ENCODE measurements around the gene ADAMTS16.

The ADAMTS16 gene

GRCh38 chr5:5318426-5319190 is 178.5 kb downstream of the ADAMTS16 start:
- DNase-seq, result no peak

GRCh38 chr5:5320062-5320805 is 180.1 kb downstream of the ADAMTS16 start:
- no peak for DNase-seq

GRCh38 chr5:5321137-5321536 is 181.0 kb downstream of the ADAMTS16 start:
- DNase-seq, result no peak

- DNase-seq, result no peak
Measured at GRCh38 chr5:5323551-5323950, 183.4 kb downstream of the ADAMTS16 start.

GRCh38 chr5:5326115-5326758 is 186.1 kb downstream of the ADAMTS16 start:
- DNase-seq, result no peak

- DNase-seq, result no peak
Measured at GRCh38 chr5:5327126-5327525, 187.0 kb downstream of the ADAMTS16 start.

GRCh38 chr5:5330728-5331452 is 190.8 kb downstream of the ADAMTS16 start:
- no peak for DNase-seq

- no peak for DNase-seq
Measured at GRCh38 chr5:5331848-5332247, 191.7 kb downstream of the ADAMTS16 start.

- DNase-seq, result no peak
Measured at GRCh38 chr5:5332287-5332686, 192.2 kb downstream of the ADAMTS16 start.

GRCh38 chr5:5335107-5335506 is 195.0 kb downstream of the ADAMTS16 start:
- DNase-seq, result no peak

GRCh38 chr5:5335700-5336264 is 195.7 kb downstream of the ADAMTS16 start:
- no peak for DNase-seq

GRCh38 chr5:5339257-5339656 is 199.1 kb downstream of the ADAMTS16 start:
- DNase-seq, result no peak

GRCh38 chr5:5340206-5340729 is 200.1 kb downstream of the ADAMTS16 start:
- DNase-seq, result no peak

GRCh38 chr5:5341531-5342292 is 201.6 kb downstream of the ADAMTS16 start:
- no peak for DNase-seq

GRCh38 chr5:5342784-5343183 is 202.7 kb downstream of the ADAMTS16 start:
- DNase-seq, result no peak

- no peak for DNase-seq
Measured at GRCh38 chr5:5343568-5343967, 203.4 kb downstream of the ADAMTS16 start.

GRCh38 chr5:5344051-5344571 is 204.0 kb downstream of the ADAMTS16 start:
- DNase-seq, result no peak

GRCh38 chr5:5344606-5345005 is 204.5 kb downstream of the ADAMTS16 start:
- DNase-seq, result no peak

- DNase-seq, result no peak
Measured at GRCh38 chr5:5347442-5347841, 207.3 kb downstream of the ADAMTS16 start.

GRCh38 chr5:5348135-5348534 is 208.0 kb downstream of the ADAMTS16 start:
- DNase-seq, result no peak

GRCh38 chr5:5348576-5348975 is 208.4 kb downstream of the ADAMTS16 start:
- no peak for DNase-seq

- DNase-seq, result no peak
Measured at GRCh38 chr5:5350101-5350500, 210.0 kb downstream of the ADAMTS16 start.

All from amniotic stem cell (primary cell).